ENCODE results near the gene STAB2.

STAB2 gene

DNA sequence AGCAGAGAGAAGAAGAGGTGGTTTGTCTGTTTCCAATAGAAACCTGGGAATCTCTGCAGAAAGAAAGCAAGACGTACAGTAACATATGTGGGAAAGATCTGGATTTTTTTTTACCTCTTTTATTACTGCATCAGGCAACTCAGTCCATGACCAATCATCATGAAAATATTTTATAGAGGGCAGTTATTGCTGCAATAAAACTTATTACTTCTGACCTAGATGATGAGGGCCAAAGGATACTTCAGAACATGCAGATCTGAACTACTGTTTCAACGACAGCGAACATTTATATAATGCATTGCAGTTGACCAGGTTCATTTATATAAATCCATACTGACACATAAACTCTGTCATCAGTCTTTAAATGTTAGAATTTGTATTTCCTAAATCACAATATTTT lies 67.7 kb downstream of the STAB2 start:
- no peak for TF ChIP-seq ZNF274 (IDR thresholded peaks at IDR 0.05; ENCODE audit: low read depth, low read length)
- H3K4me3 ChIP-seq (ENCODE audit: low read length): no peak overlapping the region

DNA sequence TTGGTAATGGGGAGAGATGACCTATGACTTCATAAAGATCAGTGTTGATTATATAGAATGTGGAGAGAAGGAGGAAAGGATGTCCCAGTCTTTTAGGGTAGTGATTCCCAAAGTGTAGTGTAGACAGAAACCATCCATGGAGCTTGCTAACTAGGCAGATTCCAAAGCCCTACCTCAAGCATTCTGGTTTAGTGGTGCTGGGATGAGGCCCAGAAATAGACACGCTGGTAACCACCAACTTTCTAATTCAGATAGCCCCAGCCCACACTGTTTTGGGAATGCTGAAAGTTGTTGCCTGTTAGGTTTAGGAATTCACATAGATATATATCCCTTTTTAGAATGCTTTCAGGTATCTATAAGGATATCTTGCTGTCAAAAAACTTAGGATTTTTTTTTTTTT lies 69.2 kb downstream of the STAB2 start:
- H3K4me3 ChIP-seq (ENCODE audit: low read length): no peak overlapping the region
- no peak for TF ChIP-seq ZNF274 (IDR thresholded peaks at IDR 0.05; ENCODE audit: low read depth, low read length)

DNA sequence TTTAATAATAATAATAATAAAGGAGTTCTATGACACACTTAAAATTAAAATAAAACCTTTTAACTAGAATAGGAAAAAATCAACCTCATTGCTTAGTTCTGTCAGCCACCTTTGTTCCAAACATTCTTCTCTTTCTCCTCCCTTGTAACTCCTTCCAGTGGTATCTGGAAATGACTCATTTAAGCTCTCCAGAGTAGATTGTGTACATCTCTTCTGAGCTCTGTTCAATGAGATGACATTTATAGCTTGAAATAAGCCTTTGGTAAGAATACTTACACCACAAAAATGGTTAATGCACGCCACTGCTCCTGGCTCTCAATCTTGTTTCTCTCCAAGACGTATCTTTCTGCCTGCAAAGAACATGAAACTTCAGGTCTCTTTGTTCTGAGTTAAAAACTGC lies 70.3 kb downstream of the STAB2 start:
- no peak for TF ChIP-seq ZNF274 (IDR thresholded peaks at IDR 0.05; ENCODE audit: low read depth, low read length)
- H3K4me3 ChIP-seq (ENCODE audit: low read length): no peak overlapping the region

DNA sequence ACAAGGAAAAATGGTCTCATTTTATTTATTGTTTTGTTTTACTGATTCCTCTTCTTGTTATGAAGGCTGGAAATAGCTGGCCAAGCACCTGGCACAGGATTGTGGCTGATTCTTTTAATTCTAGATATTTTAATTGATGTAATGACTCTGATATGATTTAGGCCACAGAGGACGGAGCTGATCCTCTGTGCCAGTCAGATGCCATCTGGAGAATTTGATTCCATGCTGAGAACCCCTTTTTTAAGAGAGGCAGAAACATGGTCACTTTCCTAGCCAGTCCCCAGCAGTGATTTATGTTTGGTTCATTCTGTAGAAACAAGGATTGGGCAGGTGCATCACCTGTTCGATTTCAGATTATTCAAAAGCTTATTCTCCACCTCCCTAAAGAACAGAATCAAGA lies 77.6 kb downstream of the STAB2 start:
- no peak overlapping the region for H3K4me3 ChIP-seq (ENCODE audit: low read length)
- TF ChIP-seq ZNF274 (IDR thresholded peaks at IDR 0.05; ENCODE audit: low read depth, low read length): no peak

DNA sequence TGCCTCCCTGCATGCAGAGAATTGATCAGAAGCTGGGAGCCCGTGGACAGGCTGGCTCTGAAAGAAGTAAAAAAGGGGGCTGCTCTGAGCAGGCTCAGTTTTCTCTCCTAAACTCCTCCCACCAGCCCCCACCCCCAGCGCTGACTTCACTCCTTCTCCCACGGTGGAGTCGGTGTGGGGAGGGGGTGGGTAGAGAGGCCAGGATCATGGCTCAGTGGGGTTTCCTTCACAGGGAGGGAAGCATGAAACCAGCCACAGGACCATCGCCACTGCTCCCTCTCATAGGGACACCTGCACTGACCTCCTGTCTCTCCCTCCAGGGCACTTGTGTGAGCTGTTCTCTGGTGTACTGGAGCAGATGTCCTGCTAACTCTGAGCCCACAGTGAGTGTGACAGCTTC lies 78.9 kb downstream of the STAB2 start:
- TF ChIP-seq ZNF274 (IDR thresholded peaks at IDR 0.05; ENCODE audit: low read depth, low read length): no peak
- no peak overlapping the region for H3K4me3 ChIP-seq (ENCODE audit: low read length)

DNA sequence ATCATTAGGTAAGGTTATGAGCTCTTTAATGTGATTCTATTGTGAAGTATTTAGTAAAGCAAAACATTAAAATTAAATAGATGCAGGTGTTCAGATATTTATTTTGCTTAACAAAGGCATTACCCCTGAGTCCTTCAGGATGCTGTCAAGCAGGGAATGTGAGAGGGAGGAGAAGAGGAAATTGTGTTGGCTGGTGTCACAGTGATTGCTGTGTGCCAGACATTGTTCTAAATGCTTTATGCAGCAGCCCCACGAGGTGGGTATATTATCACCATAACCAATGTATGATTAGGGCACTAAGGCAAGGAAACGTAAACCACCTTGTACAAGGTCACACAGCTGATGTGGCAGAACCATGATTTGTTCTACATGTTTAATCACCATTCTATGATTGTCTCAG lies 80.1 kb downstream of the STAB2 start:
- no peak overlapping the region for H3K4me3 ChIP-seq (ENCODE audit: low read length)
- no peak for TF ChIP-seq ZNF274 (IDR thresholded peaks at IDR 0.05; ENCODE audit: low read depth, low read length)

DNA sequence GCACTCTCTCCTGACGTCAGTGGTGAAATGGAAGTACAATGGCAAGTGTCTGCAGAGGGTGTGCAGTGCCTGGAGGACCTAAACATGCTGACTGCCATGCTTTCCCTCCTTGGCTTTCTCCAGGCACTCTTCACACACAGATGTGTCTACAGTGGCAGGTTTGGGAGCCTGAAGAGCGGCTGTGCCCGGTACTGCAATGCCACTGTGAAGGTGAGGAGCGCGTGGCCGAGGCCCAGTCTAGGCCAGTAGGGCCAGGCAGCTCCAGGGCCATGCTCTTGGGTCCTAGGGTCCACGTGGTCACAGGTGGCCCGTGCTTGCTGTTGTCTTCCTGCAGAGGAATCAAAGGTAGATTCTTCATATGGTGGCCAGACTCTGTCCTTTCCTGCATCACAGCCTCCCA lies 81.4 kb downstream of the STAB2 start:
- no peak overlapping the region for H3K4me3 ChIP-seq (ENCODE audit: low read length)
- no peak for TF ChIP-seq ZNF274 (IDR thresholded peaks at IDR 0.05; ENCODE audit: low read depth, low read length)

DNA sequence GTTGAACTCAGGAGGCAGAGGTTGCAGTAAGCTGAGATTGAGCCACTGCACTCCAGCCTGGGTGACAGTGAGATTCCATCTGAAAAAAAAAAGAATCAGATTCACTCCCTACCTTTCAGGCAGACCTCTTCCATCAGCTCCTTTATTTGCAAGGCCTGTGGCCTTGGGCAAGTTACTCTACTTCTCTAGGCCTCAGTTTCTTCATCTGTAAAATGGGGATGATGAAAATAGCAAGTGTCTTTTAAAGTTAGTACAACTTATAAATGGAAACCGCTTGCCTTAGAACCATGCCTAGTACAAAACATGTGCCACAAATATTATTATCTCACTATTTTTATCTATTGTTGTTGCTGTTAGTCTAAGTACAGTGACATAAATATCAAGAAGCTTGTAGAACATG lies 84.3 kb downstream of the STAB2 start:
- TF ChIP-seq ZNF274 (IDR thresholded peaks at IDR 0.05; ENCODE audit: low read depth, low read length): no peak
- no peak overlapping the region for H3K4me3 ChIP-seq (ENCODE audit: low read length)

DNA sequence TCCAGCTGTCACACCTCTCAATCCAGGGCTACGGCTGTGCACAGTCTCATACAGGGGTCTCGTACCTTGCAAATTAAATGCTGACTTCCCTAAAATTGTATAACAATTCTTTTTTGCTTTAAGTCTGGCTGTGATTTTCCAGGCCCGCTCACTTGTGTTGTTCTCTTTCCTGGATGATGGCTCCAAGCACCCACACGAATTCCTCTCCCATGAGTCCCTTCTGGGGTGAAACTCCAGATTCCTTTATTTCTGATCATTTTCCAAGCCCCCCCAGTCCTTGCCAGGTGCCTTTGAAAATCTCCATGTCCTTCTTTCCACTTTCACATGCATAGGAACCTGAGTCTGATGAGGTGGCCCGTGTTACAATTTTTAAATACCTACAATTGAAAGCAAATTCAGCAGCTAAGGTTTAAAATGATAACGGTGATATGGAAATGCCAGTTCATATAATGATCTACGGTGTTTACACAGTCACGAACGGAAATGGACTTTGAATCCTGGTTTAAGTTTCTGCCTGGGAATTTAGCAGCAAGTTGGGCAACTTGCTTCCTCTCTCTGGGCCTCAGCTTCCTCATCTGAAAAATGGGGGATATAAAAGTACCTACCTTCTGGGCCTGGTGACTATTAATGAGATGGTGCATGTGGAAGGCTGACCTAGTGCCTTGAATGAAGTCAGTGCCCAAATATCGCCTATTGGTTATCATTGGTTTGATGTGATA lies 85.5 kb downstream of the STAB2 start:
- no peak overlapping the region for H3K4me3 ChIP-seq (ENCODE audit: low read length)
- TF ChIP-seq ZNF274 (IDR thresholded peaks at IDR 0.05; ENCODE audit: low read depth, low read length): no peak

DNA sequence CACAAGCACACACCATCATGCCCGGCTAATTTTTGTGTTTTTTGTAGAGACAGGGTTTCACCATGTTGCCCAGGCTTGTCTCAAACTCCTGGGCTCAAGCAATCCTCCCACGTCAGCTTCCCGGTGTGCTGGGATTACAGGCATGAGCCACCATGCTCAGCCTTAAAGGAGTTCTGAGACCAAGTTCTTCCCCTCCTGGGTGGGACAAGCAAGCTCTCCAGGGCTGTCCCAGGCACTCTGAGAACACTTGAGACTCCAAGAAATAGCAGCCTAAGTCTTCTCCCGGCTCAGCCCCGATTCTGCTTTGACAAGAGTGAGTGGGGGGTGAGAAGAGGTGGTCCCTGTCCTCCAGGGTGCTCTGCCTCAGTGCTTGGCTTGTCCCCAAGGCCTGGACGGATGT lies 86.4 kb downstream of the STAB2 start:
- no peak overlapping the region for H3K4me3 ChIP-seq (ENCODE audit: low read length)
- no peak for TF ChIP-seq ZNF274 (IDR thresholded peaks at IDR 0.05; ENCODE audit: low read depth, low read length)

DNA sequence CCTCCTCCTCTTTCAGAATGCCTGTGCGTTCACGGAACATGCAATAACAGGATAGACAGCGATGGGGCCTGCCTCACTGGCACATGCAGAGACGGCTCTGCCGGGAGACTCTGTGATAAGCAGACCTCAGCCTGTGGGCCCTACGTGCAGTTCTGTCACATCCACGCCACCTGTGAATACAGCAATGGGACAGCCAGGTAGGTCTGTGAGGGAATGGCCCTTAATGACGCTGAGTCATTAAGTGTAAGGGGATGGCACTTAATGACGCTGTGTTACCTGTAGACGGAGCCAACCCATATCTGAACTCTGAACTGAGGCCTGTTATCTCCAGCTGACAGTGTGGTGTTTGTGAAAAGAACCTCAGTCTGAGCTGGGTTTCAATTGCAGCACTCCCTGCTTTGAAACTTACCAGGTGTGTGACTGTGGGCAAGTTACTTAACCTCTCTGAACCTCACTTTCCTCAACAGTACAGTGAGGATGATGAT lies 86.9 kb downstream of the STAB2 start:
- H3K4me3 ChIP-seq (ENCODE audit: low read length): no peak overlapping the region
- no peak for TF ChIP-seq ZNF274 (IDR thresholded peaks at IDR 0.05; ENCODE audit: low read depth, low read length)

DNA sequence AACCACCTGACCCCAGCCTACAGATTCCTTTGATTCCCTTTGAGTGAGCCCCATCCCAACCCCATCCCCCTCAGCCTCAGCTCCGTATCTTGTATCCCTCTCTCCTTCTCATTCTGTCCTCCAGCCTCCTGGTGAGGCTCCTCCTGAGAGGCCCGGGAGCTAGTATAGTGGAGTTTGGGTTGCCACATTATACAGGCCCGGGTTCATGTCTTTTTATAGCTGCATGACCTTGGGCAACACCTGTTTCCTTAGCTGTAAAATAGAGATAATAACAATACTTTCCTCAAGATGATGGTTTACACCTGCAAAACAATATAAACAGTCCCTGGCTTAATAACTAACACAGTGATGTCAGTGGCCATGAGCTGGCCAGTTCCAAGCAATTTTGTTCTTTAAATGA lies 89.8 kb downstream of the STAB2 start:
- no peak for TF ChIP-seq ZNF274 (IDR thresholded peaks at IDR 0.05; ENCODE audit: low read depth, low read length)
- no peak overlapping the region for H3K4me3 ChIP-seq (ENCODE audit: low read length)

DNA sequence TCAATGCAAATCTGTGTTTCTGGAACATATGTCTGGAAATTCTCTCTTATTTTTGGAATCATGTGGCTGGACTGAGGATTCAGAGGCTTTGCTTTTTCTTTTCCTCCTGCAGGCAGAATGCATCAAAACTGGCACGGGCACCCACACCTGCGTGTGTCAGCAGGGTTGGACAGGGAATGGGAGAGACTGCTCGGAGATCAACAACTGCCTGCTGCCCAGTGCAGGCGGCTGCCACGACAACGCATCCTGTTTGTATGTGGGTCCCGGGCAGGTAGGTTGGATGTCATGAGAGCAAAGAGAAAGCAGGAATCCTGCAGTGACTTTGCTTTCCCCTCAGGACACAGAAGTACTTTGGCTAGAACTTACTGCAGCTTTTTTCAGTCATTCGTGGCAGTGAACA lies 90.3 kb downstream of the STAB2 start:
- H3K4me3 ChIP-seq (ENCODE audit: low read length): no peak overlapping the region
- TF ChIP-seq ZNF274 (IDR thresholded peaks at IDR 0.05; ENCODE audit: low read depth, low read length): no peak

DNA sequence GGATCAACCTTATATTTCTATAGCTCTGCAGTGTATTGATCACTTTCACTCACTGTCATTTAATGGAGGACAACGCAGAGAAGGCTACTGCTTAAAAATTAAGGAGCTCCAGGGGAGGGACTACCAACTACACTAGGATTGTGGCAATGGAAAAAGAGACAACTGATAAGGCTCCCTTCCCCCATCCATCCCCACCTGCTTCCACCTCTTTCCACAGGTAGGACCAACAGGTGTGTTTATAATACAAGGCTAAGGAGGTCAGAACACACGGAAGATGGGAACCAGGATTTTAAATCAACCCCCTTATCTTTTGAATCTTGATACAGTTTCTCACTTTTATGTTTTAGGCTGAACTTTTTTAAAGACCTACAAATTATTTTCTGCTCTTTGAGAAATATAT lies 90.8 kb downstream of the STAB2 start:
- no peak overlapping the region for H3K4me3 ChIP-seq (ENCODE audit: low read length)
- no peak for TF ChIP-seq ZNF274 (IDR thresholded peaks at IDR 0.05; ENCODE audit: low read depth, low read length)

DNA sequence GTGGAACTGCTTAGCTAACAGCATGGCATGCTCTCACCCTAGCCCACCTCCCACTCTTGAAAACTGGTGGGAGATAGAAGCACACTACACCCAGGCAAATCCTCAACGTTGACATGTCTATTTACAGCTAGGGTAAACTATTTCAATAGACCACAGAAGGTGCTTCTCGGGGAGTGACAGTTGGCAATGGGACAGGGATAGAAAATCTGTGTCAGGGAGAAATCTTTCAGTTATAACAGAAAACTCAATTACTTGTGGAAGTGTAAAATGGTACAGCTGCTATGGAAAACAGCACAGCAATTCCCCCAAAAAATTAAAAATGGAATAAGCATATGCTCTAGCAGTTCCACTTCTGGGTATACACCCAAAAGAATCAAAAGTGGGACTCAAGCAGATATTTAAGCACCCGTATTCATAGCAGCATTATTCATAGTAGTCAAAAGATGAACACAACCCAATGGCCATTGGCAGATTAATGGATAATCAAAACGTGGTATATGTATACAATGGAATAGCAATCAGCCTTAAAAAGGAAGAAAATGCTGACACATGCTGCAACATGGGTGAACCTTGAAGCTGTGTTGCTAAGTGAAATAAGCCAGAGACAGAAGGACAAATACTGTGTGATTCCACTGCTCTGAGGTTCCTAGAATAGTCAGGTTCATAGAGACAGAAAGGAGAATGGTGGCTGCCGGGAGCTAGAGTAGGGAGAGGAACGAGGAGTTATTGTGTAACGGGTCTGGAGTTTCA lies 92.5 kb downstream of the STAB2 start:
- no peak for TF ChIP-seq ZNF274 (IDR thresholded peaks at IDR 0.05; ENCODE audit: low read depth, low read length)
- no peak overlapping the region for H3K4me3 ChIP-seq (ENCODE audit: low read length)

Data from GM08714 (cell line).